Central memory CD8-positive, alpha-beta T cell (primary cell): Measurements from ENCODE around the gene PLIN5.

ENCODE experiments used
- ATAC-seq: fragments of 150-1000 bp; cut with Tn5 transposase; replicated peaks from 2 replicates; pipeline ENCODE4 v1.10.0; 2022; ENCODE audit warnings: mild to moderate bottlenecking, moderate FRiP score, moderate number of reproducible peaks; ENCODE audit not compliant: poor library complexity, severe bottlenecking; ENCODE audit errors: extremely low read depth
- DNase-seq, 2 donors: peaks; one replicate each; pipeline ENCODE4 v3.0.0; 2021; ENCODE audit warnings: low spot score in 2 of 2
- H3K27ac Mint-ChIP-seq: one replicate; pipeline ENCODE4 v1.8.0; 2022; ENCODE audit warnings: low read depth, mild to moderate bottlenecking, moderate library complexity, mixed read lengths
- H3K27me3 Mint-ChIP-seq: one replicate; pipeline ENCODE4 v1.8.0; 2022; ENCODE audit warnings: mixed read lengths
- H3K36me3 Mint-ChIP-seq: one replicate; pipeline ENCODE4 v1.8.0; 2022; ENCODE audit warnings: mild to moderate bottlenecking, moderate library complexity, mixed read lengths; ENCODE audit not compliant: insufficient read depth
- H3K4me1 Mint-ChIP-seq: one replicate; pipeline ENCODE4 v1.8.0; 2022; ENCODE audit warnings: mixed read lengths
- H3K4me3 Mint-ChIP-seq: one replicate; pipeline ENCODE4 v1.8.0; 2022; ENCODE audit warnings: mild to moderate bottlenecking, moderate library complexity, mixed read lengths
- H3K9me3 Mint-ChIP-seq: one replicate; pipeline ENCODE4 v1.8.0; 2022; ENCODE audit warnings: mixed read lengths

The PLIN5 gene

DNA sequence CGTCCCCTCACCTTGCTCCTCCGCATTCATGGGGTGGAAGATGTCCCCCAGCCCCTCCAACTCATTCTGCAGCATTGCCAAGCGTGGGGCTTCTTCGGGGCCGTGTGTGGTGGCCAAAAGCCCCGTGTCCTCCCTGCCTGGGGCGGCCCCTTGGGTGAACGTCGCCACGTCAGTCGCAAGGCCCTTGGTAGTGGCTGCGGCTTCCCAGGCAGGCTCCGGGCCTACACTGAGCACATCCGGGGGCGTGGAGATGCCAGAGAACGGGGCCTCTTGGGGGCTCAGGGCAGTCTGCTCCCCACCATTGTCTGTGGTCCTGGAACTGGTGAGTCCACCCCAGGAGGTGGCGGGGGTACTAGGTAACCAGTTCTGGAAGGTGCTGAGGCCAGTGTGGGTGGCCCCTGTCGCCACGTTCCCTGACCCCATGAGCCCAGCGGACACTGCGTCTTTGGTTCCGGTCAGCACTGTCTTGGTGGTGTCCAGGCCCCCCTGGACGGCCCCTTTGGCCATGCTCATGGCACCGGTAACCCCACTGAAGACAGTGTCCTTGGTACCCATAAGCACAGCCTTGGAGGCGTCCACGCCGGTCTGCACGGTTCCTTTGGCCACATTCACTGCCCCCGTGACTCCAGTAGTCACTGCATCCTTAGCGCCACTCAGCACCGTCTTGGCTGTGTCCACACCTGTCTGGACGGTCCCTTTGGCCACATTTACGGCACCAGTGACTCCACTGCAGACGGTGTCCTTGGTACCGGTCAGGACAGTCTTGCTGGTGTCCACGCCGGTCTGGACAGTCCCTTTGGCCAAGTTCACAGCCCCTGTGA is 24.4 kb downstream of the PLIN5 start:
- peaks cover 11% of the 10 kb centered on the region for H3K4me1 Mint-ChIP-seq
- H3K9me3 Mint-ChIP-seq, result no peaks in the 10 kb centered on the region
- no peak for ATAC-seq
- H3K27me3 Mint-ChIP-seq, result no peaks in the 10 kb centered on the region
- H3K4me3 Mint-ChIP-seq, result no peak overlapping the region
- no peak overlapping the region for H3K27ac Mint-ChIP-seq
- H3K36me3 Mint-ChIP-seq, result peaks cover 2% of the 10 kb centered on the region
- DNase-seq, result no peak

DNA sequence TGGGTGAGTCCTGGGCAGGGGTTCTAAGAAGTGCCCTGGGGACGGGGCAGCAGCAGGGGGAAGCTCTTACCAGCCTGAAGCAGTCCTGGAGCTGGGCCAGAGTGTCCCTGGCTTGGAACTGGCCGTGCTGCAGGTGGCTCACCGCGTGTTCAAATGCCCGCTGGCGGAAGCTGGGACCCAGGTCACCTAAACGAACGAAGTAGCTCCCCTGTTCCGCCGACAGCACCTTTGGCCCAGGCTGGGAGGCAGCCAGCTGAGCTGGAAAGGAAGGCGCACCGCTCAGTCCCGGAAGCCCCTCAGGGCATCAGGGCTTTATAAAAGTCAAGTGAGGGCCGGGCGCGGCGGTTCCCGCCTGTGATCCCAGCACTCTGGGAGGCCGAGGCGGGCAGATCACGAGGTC is 26.3 kb downstream of the PLIN5 start:
- no peak overlapping the region for H3K27ac Mint-ChIP-seq

DNA sequence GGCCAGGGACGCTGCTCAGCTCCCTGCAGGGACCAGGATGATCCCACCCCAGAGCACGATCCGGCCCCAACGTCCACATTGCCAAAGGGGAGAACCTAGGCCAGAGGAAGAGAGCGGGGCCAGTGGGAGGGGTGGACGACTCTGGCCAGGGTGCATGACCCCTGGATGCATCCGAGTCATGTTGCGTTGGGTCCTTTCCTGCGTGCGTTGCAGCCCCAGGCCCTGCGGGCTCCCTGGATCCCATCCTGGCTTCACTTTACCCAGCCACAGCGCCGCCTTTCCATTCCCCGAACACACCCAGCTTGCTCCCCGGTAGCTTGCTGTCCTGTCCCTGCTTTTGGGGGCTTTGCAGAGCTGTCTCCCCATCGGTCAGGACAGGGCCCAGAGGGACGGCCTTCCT is 27.2 kb downstream of the PLIN5 start:
- no peak overlapping the region for H3K4me3 Mint-ChIP-seq
- no peak overlapping the region for H3K27ac Mint-ChIP-seq
- ATAC-seq (no peak), DNase-seq (no peak)
- no peaks in the 10 kb centered on the region for H3K27me3 Mint-ChIP-seq
- H3K36me3 Mint-ChIP-seq, result peaks cover 2% of the 10 kb centered on the region
- H3K9me3 Mint-ChIP-seq, result no peaks in the 10 kb centered on the region
- peaks cover 13% of the 10 kb centered on the region for H3K4me1 Mint-ChIP-seq

More for the DNA sequence above, 26.3 kb downstream of the PLIN5 start:
- Mint-ChIP-seq H3K36me3 (peaks cover 2% of the 10 kb centered on the region), H3K4me1 (peaks cover 13% of the 10 kb centered on the region), H3K27me3 (no peaks in the 10 kb centered on the region), H3K4me3 (no peak overlapping the region), H3K9me3 (no peaks in the 10 kb centered on the region)
- no peak for DNase-seq
- ATAC-seq, result no peak

DNA sequence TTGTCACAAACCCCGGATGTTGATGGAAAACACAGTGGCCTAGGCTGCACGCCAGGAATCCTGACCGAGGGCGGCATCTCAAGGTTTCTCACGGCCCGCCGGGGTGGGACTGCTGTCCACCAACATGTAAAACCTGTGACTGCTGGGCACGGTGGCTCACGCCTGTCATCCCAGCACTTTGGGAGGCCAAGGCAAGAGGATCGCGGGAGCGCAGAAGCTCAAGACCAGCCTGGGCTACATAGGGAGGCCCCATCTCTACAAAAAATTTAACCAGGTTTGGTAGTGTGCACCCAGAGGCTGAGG is 27.9 kb downstream of the PLIN5 start:
- Mint-ChIP-seq H3K27me3 (no peaks in the 10 kb centered on the region), H3K4me1 (peaks cover 13% of the 10 kb centered on the region), H3K36me3 (peaks cover 2% of the 10 kb centered on the region), H3K9me3 (no peaks in the 10 kb centered on the region), H3K27ac (no peak overlapping the region), H3K4me3 (no peak overlapping the region)
- ATAC-seq (no peak), DNase-seq (no peak)

DNA sequence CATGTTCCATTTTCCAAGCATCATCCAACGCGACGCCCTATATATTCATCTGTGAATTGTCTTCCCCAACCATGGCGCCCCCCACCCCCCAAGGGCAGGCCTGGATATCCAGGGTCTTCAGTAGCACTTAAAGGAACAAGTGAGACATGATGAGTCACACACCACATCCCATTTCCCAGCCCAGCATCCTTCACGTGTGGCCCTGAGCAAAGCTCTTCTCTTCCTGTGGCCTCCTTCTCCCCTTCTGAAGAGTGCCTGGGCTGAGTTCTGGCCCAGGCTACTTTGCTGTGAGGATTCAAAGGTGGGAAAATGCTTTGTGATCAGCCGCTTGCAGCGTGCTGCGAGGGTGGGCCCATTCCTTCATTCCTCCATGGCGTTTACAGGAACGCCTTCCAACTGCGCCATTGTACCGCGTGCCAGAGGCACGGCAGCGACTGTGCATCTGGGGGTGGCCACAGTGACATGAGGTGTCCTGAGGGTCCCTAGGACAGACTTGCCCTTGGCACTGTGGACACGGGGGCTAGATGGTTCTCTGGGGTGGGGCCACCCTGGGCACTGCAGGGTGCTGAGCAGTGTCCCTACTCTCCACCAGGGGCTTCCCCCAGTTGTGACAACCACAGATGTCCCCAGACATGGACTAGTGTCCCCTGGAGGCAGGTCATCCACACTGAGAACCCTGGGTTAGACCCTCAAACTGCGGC is 28.4 kb downstream of the PLIN5 start:
- no peak overlapping the region for H3K4me3 Mint-ChIP-seq
- no peaks in the 10 kb centered on the region for H3K27me3 Mint-ChIP-seq
- H3K9me3 Mint-ChIP-seq, result no peaks in the 10 kb centered on the region
- ATAC-seq (no peak), DNase-seq (no peak)
- peaks cover 2% of the 10 kb centered on the region for H3K36me3 Mint-ChIP-seq
- peaks cover 13% of the 10 kb centered on the region for H3K4me1 Mint-ChIP-seq
- peak overlapping the region; percentile 64 for H3K27ac Mint-ChIP-seq

DNA sequence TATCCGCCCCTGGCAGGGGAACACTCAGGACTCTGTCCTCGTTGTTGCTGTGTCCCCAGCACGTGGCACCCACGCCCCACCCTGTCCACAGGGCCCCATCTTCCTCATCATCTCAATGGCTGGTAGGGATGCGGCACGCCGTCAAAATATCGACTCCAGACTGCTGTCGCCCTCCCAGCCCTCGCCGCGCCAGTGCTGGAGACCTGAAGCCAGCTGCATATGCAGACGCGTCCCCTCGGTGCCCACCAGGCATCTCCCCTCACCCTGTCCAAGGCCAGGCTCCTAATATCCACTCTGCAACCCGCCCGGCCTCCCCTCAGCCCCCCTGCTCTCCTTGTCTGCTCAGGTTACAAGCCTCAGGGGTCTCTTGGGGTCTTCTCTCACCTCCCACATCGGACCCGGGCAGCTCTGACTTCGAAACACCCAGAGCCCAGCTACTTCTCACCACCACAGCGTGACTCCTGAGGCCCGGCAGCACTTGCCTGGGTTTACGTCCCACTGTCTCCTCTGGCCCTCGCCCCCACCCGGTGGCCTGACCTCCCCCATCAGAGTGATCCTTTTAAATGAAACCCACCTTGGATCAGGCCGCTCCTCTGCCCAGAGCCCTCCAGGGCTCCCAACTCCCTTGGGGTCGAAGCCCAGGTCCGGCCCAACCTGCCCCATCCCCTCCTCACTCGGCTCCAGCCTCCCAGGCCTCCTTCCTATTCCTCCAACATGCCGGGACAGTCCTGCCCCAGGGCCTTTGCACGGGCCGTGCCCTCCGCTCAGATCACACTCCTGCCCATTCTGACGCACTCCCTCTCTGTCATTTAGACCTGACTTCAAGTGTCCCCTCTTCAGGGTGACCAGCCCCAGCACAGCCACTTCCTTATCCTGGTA is 29.2 kb downstream of the PLIN5 start:
- H3K36me3 Mint-ChIP-seq, result peaks cover 2% of the 10 kb centered on the region
- no peaks in the 10 kb centered on the region for H3K9me3 Mint-ChIP-seq
- DNase-seq (no peak), ATAC-seq (no peak)
- H3K4me1 Mint-ChIP-seq, result peaks cover 13% of the 10 kb centered on the region
- H3K27ac Mint-ChIP-seq, result peak overlapping the region; percentile 64
- no peaks in the 10 kb centered on the region for H3K27me3 Mint-ChIP-seq
- H3K4me3 Mint-ChIP-seq, result no peak overlapping the region

DNA sequence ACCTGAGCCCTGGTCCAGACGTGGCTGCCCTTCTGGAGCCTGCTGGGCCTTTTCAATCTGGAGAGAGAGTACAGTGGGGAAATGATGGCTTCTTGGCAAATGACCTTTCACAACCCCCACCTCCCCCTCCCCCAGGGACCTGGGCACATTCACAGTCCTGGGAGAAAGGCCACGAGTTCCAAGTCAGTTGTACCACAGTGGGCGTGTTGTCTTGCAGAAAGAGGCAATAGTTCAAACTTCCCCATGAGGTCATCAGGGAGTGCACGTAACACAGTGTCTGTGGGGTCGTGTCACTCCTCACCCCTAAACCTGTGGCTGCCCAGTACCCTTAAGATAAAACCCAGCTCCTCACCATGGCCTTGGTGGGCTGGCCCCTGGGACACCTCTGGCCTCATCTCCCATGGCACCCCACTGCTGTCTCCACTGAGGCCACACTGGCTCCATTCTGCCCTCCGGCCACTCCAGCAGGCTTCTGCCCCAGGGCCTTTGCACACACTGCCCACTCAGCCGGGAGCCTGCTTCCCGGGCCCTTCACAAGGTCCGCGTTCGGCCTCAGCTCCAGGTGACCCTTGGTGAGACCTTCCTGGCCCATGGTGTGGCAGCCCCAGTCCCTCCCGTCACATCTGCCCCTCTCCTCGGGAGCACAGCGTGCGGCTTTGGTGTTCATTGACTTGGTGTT is 30.0 kb downstream of the PLIN5 start:
- no peak for DNase-seq
- no peak overlapping the region for H3K27ac Mint-ChIP-seq
- no peak overlapping the region for H3K4me3 Mint-ChIP-seq
- H3K27me3 Mint-ChIP-seq, result no peaks in the 10 kb centered on the region
- peaks cover 13% of the 10 kb centered on the region for H3K4me1 Mint-ChIP-seq
- H3K36me3 Mint-ChIP-seq, result peaks cover 4% of the 10 kb centered on the region
- no peaks in the 10 kb centered on the region for H3K9me3 Mint-ChIP-seq
- ATAC-seq, result no peak

DNA sequence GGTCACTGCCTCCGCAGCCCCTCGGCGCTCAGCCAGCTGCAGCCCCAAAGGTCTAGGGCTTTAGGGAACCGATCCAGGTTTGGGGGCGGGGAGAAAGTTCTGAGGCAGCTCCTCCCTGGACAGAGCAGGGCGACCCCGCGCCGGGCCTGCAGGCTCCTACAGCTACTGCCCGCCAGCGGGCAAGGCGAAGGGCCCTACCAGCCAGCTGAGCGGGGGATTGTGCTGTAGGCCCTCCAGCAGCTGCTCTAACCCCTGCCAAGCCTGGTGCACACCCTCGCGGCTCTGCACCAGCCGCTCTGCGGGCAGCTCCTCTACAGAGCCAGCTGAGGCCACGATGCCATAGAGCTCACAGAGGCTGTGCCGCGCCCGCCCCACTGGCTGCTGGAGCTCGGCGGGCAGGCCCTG is 30.7 kb downstream of the PLIN5 start:
- no peaks in the 10 kb centered on the region for H3K27me3 Mint-ChIP-seq
- no peak overlapping the region for H3K4me3 Mint-ChIP-seq
- no peaks in the 10 kb centered on the region for H3K9me3 Mint-ChIP-seq
- ATAC-seq, result no peak
- peaks cover 6% of the 10 kb centered on the region for H3K36me3 Mint-ChIP-seq
- H3K4me1 Mint-ChIP-seq, result peaks cover 13% of the 10 kb centered on the region
- H3K27ac Mint-ChIP-seq, result no peak overlapping the region
- DNase-seq, result no peak

DNA sequence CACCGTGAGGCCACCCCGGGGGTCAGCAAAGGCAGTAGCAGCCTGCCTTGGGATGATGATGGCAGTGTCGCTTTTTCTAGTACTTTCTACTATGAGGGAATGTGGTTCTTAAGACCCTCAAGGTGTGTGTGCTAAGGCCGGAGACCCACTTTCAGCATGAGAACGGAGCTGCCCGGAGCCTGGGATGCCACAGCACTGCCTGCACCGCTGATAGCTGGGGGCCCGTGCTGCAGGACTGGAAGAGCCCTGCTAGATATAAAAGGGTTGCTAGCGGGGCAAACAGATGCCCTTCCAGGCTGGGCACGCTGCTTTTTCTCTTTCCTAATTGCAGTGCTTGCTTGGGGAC is 31.2 kb downstream of the PLIN5 start:
- H3K27ac Mint-ChIP-seq, result no peak overlapping the region
- no peaks in the 10 kb centered on the region for H3K9me3 Mint-ChIP-seq
- H3K4me1 Mint-ChIP-seq, result peaks cover 13% of the 10 kb centered on the region
- ATAC-seq (no peak), DNase-seq (no peak)
- no peaks in the 10 kb centered on the region for H3K27me3 Mint-ChIP-seq
- no peak overlapping the region for H3K4me3 Mint-ChIP-seq
- peaks cover 7% of the 10 kb centered on the region for H3K36me3 Mint-ChIP-seq

DNA sequence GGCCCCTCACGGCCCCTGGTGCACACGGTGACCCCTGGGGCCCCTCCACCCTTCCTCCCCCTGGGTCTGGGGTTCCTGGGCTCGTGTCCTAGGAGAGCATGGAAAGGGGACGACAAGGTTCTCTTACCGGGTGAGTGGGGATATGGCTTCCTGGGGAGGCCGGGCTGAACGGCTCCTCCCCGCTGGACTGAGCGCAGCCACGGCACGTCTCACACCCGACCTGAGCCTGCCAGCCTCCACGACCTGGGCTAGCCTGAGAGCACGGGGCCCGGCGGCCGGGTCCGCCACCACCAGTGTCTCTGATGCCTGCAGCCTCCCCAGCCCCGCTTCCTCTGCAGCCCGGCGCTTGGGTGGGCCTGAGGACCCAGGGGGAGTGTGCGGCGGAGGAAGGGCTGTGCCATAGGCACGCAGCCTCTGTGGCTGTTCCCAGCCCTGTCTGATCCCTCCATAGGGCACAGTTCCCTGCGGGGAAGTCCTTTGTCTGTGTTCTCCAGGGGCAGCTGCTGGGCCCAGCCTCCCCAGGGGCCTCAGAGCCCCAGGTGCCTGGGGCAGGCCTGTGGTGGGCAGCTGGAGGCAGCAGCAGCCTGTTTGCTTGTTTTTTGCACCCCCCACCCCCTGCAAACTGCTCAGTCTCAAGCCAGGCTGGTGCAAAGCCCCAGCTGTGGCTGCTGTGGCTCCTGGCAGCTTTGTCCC is 31.7 kb downstream of the PLIN5 start:
- Mint-ChIP-seq H3K27ac (no peak overlapping the region), H3K9me3 (no peaks in the 10 kb centered on the region), H3K4me1 (peaks cover 13% of the 10 kb centered on the region), H3K36me3 (peaks cover 7% of the 10 kb centered on the region), H3K27me3 (no peaks in the 10 kb centered on the region), H3K4me3 (no peak overlapping the region)
- ATAC-seq (no peak), DNase-seq (no peak)

DNA sequence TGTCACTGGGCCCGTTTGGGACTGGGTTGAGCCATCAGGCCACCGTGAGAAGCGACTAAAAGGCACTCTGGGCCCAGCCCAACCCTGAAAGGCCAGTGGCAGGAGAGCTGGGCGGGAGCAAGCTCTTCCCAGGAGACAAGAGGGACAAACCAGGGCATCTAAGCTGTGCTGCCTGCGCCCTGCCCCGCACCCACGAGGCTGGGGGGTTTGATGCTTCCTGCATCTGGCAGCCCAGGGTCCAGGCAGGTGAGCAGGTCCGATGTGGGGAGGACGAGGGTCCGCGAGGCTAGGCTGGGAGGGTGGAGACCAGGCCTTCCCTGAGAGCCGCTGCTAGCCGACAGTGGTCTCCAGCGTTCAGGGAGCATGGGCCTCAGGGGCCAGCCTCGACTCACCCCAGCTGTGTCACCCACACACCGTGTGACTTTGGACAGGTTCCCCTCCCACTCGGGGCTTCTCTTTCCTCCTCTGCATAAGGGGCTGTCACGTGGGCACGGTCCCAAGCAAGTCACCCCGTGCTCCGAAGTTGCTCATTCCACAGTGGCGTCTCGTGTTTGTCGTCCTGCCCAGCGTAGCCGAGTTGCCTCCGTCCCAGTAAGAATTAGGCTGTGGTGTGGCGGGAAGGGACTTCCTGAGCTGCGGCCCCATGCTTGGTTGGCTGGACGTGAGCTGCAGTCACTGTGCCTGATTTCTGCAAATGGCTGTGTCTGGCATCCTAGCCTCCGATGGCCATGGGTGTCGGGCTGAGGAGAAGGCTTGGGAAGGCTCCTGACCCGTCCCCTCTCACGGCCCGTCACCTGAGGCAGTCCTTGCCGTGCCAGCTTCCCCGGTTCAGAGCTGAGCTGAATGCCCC is 32.5 kb downstream of the PLIN5 start:
- Mint-ChIP-seq H3K27me3 (no peaks in the 10 kb centered on the region), H3K9me3 (no peaks in the 10 kb centered on the region), H3K4me3 (no peak overlapping the region), H3K4me1 (peaks cover 13% of the 10 kb centered on the region), H3K27ac (no peak overlapping the region), H3K36me3 (peaks cover 7% of the 10 kb centered on the region)
- DNase-seq (no peak), ATAC-seq (no peak)
